ENCODE data around the gene TMEM117.
"Not testable (repeated sequence)": the region's sequence is repeated elsewhere in the genome, so short reads cannot be mapped to it uniquely, and the experiment has no call there.

Gene TMEM117

GRCh38 chr12:44299524-44299923, 463.6 kb downstream of the TMEM117 start:
- no peak for DNase-seq (ENCODE audit: low read depth)

GRCh38 chr12:44307506-44308168, 471.8 kb downstream of the TMEM117 start:
- no peak for DNase-seq (ENCODE audit: low read depth)

GRCh38 chr12:44313188-44313587, 477.3 kb downstream of the TMEM117 start:
- no peak for DNase-seq (ENCODE audit: low read depth)

- DNase-seq (ENCODE audit: low read depth), result no peak
These were observed 478.2 kb downstream of the TMEM117 start for GRCh38 chr12:44314007-44314500.

GRCh38 chr12:44317651-44318126, 481.8 kb downstream of the TMEM117 start:
- DNase-seq (ENCODE audit: low read depth), result no peak

GRCh38 chr12:44331269-44331668, 495.4 kb downstream of the TMEM117 start:
- no peak for DNase-seq (ENCODE audit: low read depth)

- no peak for DNase-seq (ENCODE audit: low read depth)
These were observed 498.5 kb downstream of the TMEM117 start for GRCh38 chr12:44334347-44334746.

GRCh38 chr12:44335030-44335429, 499.1 kb downstream of the TMEM117 start:
- no peak for DNase-seq (ENCODE audit: low read depth)

- no peak for DNase-seq (ENCODE audit: low read depth)
These were observed 500.7 kb downstream of the TMEM117 start for GRCh38 chr12:44336577-44336976.

- DNase-seq (ENCODE audit: low read depth), result no peak
These were observed 506.5 kb downstream of the TMEM117 start for GRCh38 chr12:44342371-44342770.

GRCh38 chr12:44347145-44347544, 511.3 kb downstream of the TMEM117 start:
- DNase-seq (ENCODE audit: low read depth), result no peak

- DNase-seq (ENCODE audit: low read depth), result no peak
These were observed 521.6 kb downstream of the TMEM117 start for GRCh38 chr12:44357494-44357893.

GRCh38 chr12:44358636-44359035, 522.8 kb downstream of the TMEM117 start:
- DNase-seq (ENCODE audit: low read depth), result no peak

- no peak for DNase-seq (ENCODE audit: low read depth)
These were observed 527.1 kb downstream of the TMEM117 start for GRCh38 chr12:44362947-44363346.

GRCh38 chr12:44367136-44367535, 531.3 kb downstream of the TMEM117 start:
- DNase-seq (ENCODE audit: low read depth), result no peak

GRCh38 chr12:44367916-44368315, 532.0 kb downstream of the TMEM117 start:
- no peak for DNase-seq (ENCODE audit: low read depth)

GRCh38 chr12:44369998-44370397, 534.1 kb downstream of the TMEM117 start:
- no peak for DNase-seq (ENCODE audit: low read depth)

- no peak for DNase-seq (ENCODE audit: low read depth)
These were observed 535.1 kb downstream of the TMEM117 start for GRCh38 chr12:44370982-44371381.

GRCh38 chr12:44372259-44372658, 536.4 kb downstream of the TMEM117 start:
- DNase-seq (ENCODE audit: low read depth), result no peak

GRCh38 chr12:44375694-44376093, 539.8 kb downstream of the TMEM117 start:
- no peak for DNase-seq (ENCODE audit: low read depth)

GRCh38 chr12:44377443-44378187, 541.7 kb downstream of the TMEM117 start:
- DNase-seq (ENCODE audit: low read depth), result no peak

GRCh38 chr12:44379113-44379512, 543.2 kb downstream of the TMEM117 start:
- DNase-seq (ENCODE audit: low read depth), result not testable (repeated sequence)

GRCh38 chr12:44379831-44380230, 544.0 kb downstream of the TMEM117 start:
- DNase-seq (ENCODE audit: low read depth), result no peak
